ENCODE results near the gene CLIC4.

DNA sequence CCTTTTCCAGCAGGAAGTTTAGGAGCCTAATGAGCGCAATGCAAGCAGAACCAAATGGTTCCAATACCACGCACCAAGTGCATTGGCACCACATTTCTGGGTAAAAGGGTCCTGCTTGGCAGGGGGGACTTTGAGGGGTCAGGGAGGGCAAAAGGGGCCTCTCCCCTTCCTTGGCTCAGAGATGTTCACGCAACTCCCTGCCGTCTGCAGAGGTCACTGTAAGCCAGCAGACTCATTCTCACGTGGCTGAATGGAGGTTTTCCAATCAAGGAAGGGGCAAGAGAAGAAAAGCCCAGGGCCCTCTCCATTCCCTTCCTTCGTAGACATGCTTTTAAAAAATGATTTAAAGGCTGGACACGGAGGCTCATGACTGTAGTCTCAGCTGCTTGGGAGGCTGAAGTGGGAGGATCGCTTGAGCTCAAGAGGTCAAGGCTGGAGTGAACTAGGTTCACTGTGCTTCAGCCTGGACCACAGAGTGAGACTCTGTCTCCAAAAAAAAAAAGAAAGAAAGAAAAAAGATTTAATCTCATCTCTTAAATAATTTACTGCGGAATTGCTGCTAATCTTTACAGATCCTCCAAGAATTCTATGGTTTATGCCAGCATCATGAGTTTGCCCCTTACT, 104.5 kb downstream of the CLIC4 start:
- TF ChIP-seq, protein P1, sequence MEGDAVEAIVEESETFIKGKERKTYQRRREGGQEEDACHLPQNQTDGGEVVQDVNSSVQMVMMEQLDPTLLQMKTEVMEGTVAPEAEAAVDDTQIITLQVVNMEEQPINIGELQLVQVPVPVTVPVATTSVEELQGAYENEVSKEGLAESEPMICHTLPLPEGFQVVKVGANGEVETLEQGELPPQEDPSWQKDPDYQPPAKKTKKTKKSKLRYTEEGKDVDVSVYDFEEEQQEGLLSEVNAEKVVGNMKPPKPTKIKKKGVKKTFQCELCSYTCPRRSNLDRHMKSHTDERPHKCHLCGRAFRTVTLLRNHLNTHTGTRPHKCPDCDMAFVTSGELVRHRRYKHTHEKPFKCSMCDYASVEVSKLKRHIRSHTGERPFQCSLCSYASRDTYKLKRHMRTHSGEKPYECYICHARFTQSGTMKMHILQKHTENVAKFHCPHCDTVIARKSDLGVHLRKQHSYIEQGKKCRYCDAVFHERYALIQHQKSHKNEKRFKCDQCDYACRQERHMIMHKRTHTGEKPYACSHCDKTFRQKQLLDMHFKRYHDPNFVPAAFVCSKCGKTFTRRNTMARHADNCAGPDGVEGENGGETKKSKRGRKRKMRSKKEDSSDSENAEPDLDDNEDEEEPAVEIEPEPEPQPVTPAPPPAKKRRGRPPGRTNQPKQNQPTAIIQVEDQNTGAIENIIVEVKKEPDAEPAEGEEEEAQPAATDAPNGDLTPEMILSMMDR (IDR thresholded peaks at IDR 0.05), result peak in 3 of 6 experiments; percentile 9 to 51 (median 10)
- TF ChIP-seq EP300 (IDR thresholded peaks at IDR 0.05), result no peak
- no peak for TF ChIP-seq POLR2AphosphoS5 (IDR thresholded peaks at IDR 0.05)

Measured in upper lobe of left lung (tissue), 4 donors.